DMS114 treated with DMSO at 0.1 percent for 48 hours (cell line): ENCODE results near the gene SLIT1.

ENCODE experiments used
- DNase-seq: peaks from one replicate; lab custom pipeline; 2025; ENCODE audit not compliant: unreplicated experiment; lab: John Stamatoyannopoulos, UW

Gene SLIT1

DNA sequence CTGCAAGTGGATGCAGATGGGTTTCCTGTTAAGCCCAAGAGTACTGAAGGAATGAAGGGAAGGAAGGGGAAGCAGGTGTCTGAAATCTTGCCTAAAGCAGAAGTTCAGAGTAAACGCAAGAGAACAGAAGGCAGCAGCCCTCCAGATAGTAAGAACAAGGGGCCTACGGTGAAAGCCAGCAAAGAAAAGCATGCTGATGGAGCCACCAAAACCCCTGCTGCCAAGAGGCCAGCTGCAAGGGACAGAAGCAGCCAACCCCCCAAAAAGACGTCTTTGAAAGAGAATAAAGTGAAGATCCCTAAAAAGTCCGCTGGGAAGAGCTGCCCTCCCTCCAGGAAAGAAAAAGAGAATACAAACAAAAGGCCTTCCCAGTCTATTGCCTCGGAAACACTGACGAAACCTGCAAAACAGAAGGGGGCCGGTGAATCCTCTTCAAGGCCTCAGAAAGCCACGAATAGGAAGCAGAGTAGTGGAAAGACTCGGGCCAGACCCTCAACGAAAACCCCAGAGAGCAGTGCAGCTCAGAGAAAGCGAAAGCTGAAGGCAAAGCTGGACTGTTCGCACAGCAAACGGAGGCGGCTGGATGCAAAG is 201.1 kb downstream of the SLIT1 start:
- DNase-seq = no peak

DNA sequence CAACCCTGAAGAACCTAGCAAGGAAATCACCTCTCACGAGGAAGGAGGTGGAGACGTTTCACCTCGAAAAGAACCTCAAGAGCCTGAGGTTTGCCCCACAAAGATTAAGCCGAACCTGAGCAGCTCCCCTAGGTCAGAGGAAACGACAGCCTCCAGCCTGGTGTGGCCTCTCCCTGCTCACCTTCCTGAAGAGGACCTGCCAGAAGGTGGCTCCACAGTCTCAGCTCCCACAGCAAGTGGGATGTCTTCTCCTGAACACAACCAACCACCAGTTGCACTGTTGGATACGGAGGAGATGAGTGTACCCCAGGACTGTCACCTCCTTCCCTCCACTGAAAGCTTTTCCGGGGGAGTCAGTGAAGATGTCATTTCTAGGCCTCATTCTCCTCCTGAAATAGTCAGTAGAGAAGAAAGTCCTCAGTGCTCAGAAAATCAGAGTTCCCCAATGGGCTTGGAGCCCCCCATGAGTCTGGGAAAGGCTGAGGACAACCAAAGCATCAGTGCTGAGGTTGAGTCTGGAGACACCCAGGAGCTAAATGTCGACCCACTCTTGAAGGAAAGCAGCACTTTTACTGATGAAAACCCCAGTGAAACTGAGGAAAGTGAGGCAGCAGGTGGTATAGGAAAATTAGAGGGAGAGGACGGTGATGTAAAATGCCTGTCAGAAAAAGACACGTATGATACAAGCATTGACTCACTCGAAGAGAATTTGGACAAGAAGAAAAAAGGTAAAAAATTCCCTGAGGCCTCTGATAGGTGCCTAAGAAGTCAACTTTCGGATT is 203.4 kb downstream of the SLIT1 start:
- DNase-seq = no peak

DNA sequence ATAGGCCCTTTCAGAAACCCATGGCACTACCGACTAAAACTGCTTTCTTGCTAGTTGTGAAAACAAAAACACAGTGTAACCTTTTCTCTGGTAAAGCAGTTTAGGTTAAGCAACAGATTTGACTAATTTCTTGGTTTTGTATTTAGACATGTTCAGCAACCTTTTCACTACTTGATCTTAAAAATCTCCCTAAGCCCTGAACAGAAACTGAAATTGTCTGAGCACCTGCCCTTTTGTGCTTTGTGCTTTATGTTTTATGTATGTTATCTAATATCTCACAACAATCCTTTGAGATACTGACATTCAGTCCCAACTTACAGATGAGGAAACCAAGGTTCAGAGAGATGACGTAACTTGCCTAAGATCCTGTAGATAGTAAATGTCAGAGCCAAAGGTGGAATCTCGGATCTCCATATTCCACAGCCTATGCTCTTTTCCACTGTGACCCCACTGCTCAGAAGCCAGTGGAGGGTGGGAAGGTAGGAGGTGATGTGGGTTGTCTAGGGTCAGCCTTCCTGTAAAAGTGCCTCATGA is 207.1 kb downstream of the SLIT1 start:
- DNase-seq = no peak

DNA sequence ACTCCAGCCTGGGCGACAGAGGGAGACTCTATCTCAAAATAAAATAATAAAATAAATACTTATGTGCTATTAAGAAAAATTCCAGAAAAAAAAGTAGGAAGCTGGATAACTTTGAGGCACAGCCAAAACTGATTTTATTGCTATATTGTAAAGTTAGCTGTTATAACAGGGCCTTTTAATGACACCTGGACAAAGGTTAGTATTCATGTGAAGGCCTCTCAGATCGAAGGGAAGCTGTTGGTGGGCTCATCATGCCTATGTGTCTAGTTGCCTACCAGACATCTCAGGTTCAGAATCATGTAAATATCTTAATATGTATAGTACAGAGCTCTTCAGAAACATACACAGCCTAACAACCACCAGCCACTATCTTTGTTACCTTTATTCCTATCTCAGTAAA is 210.6 kb downstream of the SLIT1 start:
- no peak for DNase-seq

DNA sequence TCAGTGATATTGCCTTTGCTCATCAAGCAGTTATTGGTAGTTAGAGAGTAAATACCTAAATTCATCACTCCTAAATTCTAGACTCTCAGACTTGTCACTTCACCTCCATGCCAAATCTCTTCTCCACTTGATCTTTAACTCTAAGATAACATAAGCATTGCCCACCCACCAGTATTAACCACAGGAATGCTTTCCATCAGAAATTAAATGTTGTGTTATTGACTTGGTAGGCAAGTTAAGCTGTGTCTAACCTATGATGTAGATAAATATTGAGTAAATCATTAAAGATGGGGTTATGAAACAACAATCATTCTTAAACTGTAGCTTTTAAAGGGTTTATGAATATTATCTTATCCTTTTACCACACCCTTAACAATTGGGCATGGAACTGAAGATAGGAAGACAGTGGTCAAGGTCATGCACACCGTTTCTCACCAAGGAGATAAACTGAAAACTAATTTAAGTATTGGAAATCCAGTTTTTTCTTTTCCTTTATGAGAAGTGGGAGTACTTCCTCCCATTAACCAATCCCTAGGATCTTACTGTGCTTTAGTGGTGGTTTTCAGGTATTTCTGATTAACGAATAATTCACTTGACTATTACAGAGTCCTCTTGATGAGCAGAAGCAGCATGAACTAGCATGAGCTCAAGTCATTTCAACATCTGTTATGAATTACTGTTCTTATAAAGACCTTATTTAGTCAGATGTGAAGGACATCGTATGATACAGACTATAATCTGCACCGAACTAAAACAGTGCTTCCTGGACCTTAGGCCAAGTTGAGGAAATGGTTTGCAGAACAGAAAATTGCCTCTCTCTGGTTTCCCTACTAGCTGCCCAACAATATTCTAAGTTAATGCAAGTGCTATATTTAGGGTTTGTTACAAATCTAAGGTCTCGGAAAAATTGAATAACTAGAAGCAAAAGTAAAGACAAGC is 211.7 kb downstream of the SLIT1 start:
- DNase-seq = no peak

DNA sequence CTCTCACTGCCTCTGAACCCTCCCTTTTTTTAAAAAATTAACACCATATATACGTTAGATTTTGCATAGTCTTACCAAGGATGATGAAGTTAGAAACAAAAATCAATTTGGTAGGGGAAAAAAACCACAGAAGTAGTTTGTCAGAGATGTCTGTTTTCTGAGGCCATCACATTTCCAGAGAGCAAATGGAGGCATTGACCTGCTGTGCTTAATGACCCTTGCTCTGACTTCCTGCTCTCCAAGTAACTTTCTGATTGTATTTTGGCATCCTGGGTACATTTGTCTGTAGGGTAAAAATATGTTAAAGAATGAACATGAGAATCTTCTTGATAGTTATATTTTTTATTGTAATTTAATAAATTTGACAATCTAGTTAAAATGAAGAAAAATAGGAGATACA is 213.5 kb downstream of the SLIT1 start:
- DNase-seq = no peak

DNA sequence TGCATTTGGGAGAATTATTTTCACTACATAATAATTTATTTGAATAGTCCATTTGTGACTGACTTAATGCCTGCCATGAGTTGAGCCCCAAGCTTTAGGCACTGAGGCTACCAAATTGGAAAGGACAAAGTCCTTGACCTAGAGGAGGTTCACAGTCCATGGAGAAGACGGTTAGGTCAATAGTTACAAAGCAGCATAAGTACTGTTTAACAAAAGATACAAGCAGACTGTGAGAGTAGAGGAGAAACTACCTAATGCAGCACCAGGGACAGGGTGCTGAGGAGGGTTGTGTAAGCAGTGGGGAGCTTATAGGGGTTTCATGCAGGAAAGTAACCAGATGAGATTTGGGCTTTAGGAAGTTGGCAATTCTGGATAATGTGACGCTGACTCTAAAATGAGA is 214.4 kb downstream of the SLIT1 start:
- DNase-seq = no peak

DNA sequence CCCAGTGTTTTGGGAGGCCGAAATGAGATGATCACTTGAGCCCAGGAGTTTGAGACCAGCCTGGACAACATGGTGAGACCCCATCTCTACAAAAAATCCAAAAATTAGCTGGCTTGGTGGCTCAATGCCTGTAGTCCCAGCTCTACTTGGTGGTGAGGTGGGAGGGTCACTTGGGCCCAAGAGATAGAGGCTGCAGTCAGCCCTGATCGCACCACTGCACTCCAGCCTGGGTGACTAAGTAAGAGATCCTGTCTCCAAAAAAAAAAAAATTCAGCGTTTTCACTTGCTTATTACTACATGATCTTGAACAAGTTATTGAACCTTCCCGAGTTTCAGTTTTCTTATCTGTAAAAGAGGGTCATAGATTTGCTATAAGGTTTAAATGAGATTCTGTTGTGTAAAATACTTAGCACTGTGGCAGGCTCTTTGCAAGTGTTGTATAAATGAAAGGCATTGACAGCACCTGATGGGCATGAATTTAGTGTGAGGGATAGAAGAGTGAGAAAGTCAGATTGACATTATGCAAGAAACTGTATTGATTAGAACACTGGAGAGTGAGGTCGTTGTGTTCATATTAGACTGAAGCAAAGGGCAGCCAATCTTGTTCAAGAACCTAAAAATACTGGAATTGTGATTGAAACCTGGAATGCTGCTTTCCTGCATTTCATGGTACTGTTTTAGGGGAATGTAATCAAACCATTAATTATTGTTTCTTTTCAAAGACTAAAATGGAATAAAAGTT is 216.9 kb downstream of the SLIT1 start:
- no peak for DNase-seq

DNA sequence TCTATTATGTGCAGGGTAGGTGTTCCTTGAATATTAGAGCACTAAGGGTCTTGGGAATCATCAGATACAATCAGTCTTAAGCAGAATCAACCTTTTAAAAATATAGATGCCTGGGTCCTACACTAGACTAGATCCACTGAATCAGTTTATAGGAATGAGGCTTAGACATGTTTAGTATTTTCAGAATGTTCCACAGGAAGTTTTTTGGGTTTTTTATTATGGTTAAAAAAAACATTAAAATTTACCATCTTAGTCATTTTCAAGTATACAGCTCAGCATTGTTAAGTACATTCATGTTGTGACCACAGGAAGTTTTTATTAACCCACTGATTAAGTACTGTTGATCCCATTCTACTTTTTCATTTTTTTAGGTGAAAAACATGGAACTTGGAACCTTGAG is 217.9 kb downstream of the SLIT1 start:
- DNase-seq = no peak

DNA sequence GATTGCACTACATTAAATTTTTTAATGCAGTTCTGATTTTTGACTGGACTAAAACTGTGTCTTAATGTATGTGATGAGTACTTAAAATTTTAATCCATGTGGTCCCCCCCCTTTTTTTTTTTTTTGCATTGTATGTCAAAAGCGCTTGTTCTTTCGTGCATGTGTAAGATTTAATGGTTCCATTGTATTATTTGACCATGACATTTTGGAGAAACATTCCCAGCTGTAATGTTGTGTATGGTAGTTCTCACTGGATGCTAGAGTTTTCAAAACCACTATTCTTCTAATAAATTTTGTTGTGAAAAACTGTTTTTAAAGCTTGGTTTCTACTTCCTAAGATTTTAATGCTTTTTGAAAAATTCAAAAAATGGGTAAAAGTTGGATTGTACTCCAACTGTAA is 221.6 kb downstream of the SLIT1 start:
- DNase-seq = no peak

DNA sequence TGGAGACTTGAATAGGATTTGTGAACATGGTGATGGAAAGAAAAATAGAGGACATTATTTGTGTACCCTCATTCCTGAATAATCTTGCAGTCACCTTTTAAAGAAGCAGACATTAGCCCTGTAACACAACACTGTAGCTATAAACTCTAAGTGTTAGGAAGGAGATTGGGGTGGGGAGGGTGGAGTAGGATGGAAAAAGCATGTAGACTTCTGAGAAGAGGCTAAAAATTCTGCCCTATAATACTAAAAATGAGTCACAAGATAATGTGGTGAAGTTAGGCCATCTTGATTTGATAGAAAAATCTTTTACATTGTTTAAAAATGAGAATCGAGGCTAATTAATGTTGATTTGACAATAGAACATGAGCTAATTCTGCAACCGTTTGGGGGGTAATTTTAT is 224.9 kb downstream of the SLIT1 start:
- no peak for DNase-seq

DNA sequence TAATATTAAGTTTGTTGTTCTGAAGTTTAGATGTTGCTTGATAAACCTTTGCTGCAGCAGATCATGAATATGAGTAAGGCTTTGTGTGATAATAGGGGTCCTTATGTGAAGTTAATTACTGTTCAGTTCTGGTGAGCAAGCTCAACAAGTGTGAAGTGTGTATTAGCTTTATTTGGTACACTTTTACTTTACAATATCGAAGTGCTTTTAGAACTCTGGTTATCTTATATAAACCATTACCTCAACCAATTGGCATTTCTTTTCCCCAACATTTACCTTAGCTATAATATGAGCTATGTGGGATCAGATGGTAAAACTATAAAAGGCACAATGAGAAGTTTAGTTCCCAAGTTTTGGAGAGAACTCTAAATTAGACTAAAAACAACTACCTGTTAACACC is 226.0 kb downstream of the SLIT1 start:
- DNase-seq = no peak

DNA sequence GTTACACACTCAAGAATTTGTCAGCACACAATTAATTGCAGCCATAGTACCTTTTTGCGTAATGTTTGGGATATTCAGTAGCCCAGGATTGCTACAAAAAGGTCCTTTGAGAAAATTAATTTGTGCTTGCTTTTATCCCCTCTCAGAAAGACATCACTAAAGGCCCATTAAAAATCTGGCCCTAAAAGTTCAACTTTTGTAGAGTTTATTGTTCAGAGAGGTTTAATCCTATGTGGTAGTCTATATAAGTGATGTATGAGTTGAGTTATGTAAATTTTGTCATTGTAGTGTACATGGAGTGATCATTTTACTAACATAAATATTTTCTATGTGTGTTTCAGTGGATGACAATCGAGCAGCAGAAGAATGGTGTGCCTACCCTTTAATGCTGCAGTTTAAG is 227.7 kb downstream of the SLIT1 start:
- no peak for DNase-seq

DNA sequence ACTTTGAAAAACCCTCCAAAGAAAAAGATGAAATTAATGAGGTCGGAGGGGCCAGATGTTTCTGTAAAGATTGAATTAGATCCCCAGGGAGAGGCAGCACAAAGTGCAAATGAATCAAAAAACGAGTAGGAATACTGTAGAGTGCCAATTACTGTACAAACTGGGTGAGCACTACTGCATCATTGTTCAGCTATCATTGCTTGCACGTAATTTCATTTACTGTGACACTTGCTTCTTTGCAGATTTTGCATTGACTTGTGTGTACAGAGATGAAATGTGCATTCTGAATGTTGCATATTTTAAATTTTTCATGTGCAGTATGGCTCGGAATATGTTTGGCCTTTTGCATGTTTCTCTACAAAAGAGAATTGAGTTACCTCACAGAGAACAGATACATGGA is 230.0 kb downstream of the SLIT1 start:
- no peak for DNase-seq

DNA sequence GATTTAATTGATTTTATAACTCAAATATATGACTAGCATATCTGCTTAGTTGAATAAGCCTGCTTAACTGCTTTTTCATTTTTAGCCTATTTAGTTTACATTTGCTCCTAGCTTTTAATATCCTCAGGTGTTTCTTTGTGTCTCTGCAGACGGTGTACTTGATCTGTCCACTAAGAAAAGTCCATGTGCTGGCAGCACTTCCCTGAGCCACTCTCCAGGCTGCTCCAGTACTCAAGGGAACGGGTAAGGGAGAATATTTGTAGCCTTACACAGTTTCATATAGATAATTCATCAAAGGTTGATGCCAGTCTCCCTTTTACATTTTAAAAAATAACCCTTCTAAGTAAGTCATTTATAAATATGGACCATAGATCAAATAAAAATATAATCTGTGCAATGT is 233.8 kb downstream of the SLIT1 start:
- DNase-seq = no peak

DNA sequence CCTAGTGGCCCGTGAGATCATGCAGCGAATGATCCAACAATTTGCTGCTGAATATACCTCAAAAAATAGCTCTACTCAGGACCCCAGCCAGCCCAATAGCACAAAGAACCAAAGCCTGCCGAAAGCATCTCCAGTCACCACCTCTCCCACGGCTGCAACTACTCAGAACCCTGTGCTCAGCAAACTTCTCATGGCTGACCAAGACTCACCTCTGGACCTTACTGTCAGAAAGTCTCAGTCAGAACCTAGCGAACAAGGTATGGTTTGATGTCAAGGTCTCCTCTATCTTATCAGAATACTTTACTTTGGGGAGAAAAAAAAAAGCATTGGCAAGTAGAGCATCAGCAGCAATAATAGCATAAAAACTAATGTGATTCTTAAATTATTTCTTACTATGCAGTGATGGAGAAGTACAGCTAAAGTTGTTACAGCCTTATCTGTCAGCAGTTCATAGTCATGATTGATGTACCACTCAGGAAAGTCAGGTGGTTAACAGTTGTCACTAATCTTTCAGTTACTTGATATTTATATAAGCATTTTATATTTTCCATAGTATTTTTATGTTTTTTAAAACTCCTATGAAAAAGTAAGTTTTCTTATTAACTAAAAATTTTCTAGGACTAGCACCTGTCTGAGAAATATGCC is 236.6 kb downstream of the SLIT1 start:
- no peak for DNase-seq
